ENCODE measurements around the gene ITPRIPL1. TPM values are rescaled to one million over a fixed set of nuclear protein-coding genes. Genes with fewer than 3 reads are reported as not detected.

Gene ITPRIPL1
- polyA plus RNA-seq, 1 experiment = 0.52 TPM

- Histone ChIP-seq H3K4me3 (ENCODE audit: low read depth, low read length) (no peak overlapping the region), H3K36me3 (ENCODE audit: control insufficient read depth, insufficient read depth, low read length) (peaks cover 37% of the 10 kb centered on the region), H3K27me3 (ENCODE audit: control insufficient read depth, insufficient read depth, low read length) (no peaks in the 10 kb centered on the region)
- CTCF ChIA-PET = no interaction called here
- no peak for TF ChIP-seq CTCF (IDR thresholded peaks at IDR 0.05; ENCODE audit: insufficient read depth, low read depth, low read length)
- POLR2A ChIA-PET = no interaction called here
- no peak for DNase-seq (ENCODE audit: low read depth)
These were observed 28.2 kb upstream of the ITPRIPL1 start for GRCh38 chr2:96296925-96297324.

- CTCF ChIA-PET = no interaction called here
- Histone ChIP-seq H3K36me3 (ENCODE audit: control insufficient read depth, insufficient read depth, low read length) (peaks cover 23% of the 10 kb centered on the region), H3K27me3 (ENCODE audit: control insufficient read depth, insufficient read depth, low read length) (no peaks in the 10 kb centered on the region), H3K4me3 (ENCODE audit: low read depth, low read length) (no peak overlapping the region)
- POLR2A ChIA-PET = no interaction called here
- no peak for DNase-seq (ENCODE audit: low read depth)
- TF ChIP-seq CTCF (IDR thresholded peaks at IDR 0.05; ENCODE audit: insufficient read depth, low read depth, low read length) = no peak
These were observed 23.3 kb upstream of the ITPRIPL1 start for GRCh38 chr2:96301865-96302264.

- no peak for DNase-seq (ENCODE audit: low read depth)
- no peak for TF ChIP-seq CTCF (IDR thresholded peaks at IDR 0.05; ENCODE audit: insufficient read depth, low read depth, low read length)
- ChIA-PET POLR2A (interaction anchor here (0.6 kb wide), 1 partner anchor 505 kb away, joined by 7 read pairs; no protein-coding TSS in a partner anchor), CTCF (interaction anchor here (1.5 to 1.7 kb wide), 2 partner anchors 102 to 166 kb away, joined by 3 to 5 read pairs; partner anchors contain the start of gene ASTL)
- Histone ChIP-seq H3K27me3 (ENCODE audit: control insufficient read depth, insufficient read depth, low read length) (no peaks in the 10 kb centered on the region), H3K4me3 (ENCODE audit: low read depth, low read length) (peak overlapping the region; percentile 86), H3K36me3 (ENCODE audit: control insufficient read depth, insufficient read depth, low read length) (peaks cover 9% of the 10 kb centered on the region)
These were observed 20.5 kb upstream of the ITPRIPL1 start for GRCh38 chr2:96304606-96305005.

- Histone ChIP-seq H3K36me3 (ENCODE audit: control insufficient read depth, insufficient read depth, low read length) (peaks cover 8% of the 10 kb centered on the region), H3K4me3 (ENCODE audit: low read depth, low read length) (peak within 1 kb of the TSS; percentile 86), H3K27me3 (ENCODE audit: control insufficient read depth, insufficient read depth, low read length) (no peaks in the 10 kb centered on the region)
- DNase-seq (ENCODE audit: low read depth) = peak; percentile 18
- ChIA-PET POLR2A (interaction anchor here (0.6 kb wide), 1 partner anchor 505 kb away, joined by 7 read pairs; no protein-coding TSS in a partner anchor), CTCF (interaction anchor here (1.5 to 1.7 kb wide), 2 partner anchors 102 to 167 kb away, joined by 3 to 5 read pairs; partner anchors contain the start of gene ASTL)
- TF ChIP-seq CTCF (IDR thresholded peaks at IDR 0.05; ENCODE audit: insufficient read depth, low read depth, low read length) = no peak
These were observed 19.8 kb upstream of the ITPRIPL1 start, which contains the start of gene SNRNP200 for GRCh38 chr2:96305091-96305978. TSS of gene SNRNP200 (minus strand) at chr2:96305546. CDS start at chr2:96305437, 109 bp downstream.

- no peak for TF ChIP-seq CTCF (IDR thresholded peaks at IDR 0.05; ENCODE audit: insufficient read depth, low read depth, low read length)
- H3K4me3 ChIP-seq (ENCODE audit: low read depth, low read length) = peak overlapping the region; percentile 86
- no peak for DNase-seq (ENCODE audit: low read depth)
- ChIA-PET CTCF (interaction anchor here (1.5 kb wide), 1 partner anchor 101 kb away, joined by 3 read pairs; no protein-coding TSS in a partner anchor), POLR2A (no interaction called here)
- peaks cover 8% of the 10 kb centered on the region for H3K36me3 ChIP-seq (ENCODE audit: control insufficient read depth, insufficient read depth, low read length)
- H3K27me3 ChIP-seq (ENCODE audit: control insufficient read depth, insufficient read depth, low read length) = no peaks in the 10 kb centered on the region
These were observed 19.2 kb upstream of the ITPRIPL1 start for GRCh38 chr2:96305979-96306308.
